Measurements from ENCODE around the gene MYL5. TPM values are rescaled to one million over a fixed set of nuclear protein-coding genes. Genes with fewer than 3 reads are reported as not detected.
"Not testable (repeated sequence)": the region's sequence is repeated elsewhere in the genome, so short reads cannot be mapped to it uniquely, and the experiment has no call there.

MYL5 gene
- total RNA-seq, 3 donors from 2014 or later, result 13.7 to 16.0 (median 15.1) TPM

- DNase-seq (no peak), ATAC-seq (peak; percentile 27 to 44)
- Mint-ChIP-seq H3K9me3 (no peaks in the 10 kb centered on the region), H3K4me3 (no peak within 1 kb of the TSS), H3K4me1 (ENCODE audit: low read depth) (peaks cover 3% of the 10 kb centered on the region), H3K27me3 (ENCODE audit: low read depth) (peaks cover 16% of the 10 kb centered on the region), H3K36me3 (ENCODE audit: insufficient read depth) (no peaks in the 10 kb centered on the region)
These were observed 14.7 kb downstream of the MYL5 start, which contains the start of gene SLC49A3 for GRCh38 chr4:688854-689681. SLC49A3 (minus strand) TSS chr4:689151; CDS start chr4:689127, 24 bp downstream.

- Mint-ChIP-seq H3K36me3 (ENCODE audit: insufficient read depth) (no peaks in the 10 kb centered on the region), H3K4me1 (ENCODE audit: low read depth) (peaks cover 3% of the 10 kb centered on the region), H3K4me3 (no peak overlapping the region), H3K9me3 (no peaks in the 10 kb centered on the region), H3K27me3 (ENCODE audit: low read depth) (peaks cover 19% of the 10 kb centered on the region)
- DNase-seq, result no peak
- no peak for ATAC-seq
These were observed 15.4 kb downstream of the MYL5 start for GRCh38 chr4:689723-690122.

- ATAC-seq, result no peak
- no peak for DNase-seq
- no peaks in the 10 kb centered on the region for H3K36me3 Mint-ChIP-seq (ENCODE audit: insufficient read depth)
- no peak overlapping the region for H3K4me3 Mint-ChIP-seq
- no peaks in the 10 kb centered on the region for H3K9me3 Mint-ChIP-seq
- no peaks in the 10 kb centered on the region for H3K4me1 Mint-ChIP-seq (ENCODE audit: low read depth)
- H3K27me3 Mint-ChIP-seq (ENCODE audit: low read depth), result peaks cover 15% of the 10 kb centered on the region
These were observed 18.6 kb downstream of the MYL5 start for GRCh38 chr4:692771-693554.

GRCh38 chr4:694341-694940, 20.1 kb downstream of the MYL5 start:
- H3K27me3 Mint-ChIP-seq (ENCODE audit: low read depth), result peaks cover 13% of the 10 kb centered on the region
- not testable (repeated sequence) for DNase-seq; H3K9me3 Mint-ChIP-seq; H3K4me1 Mint-ChIP-seq (ENCODE audit: low read depth); ATAC-seq; H3K4me3 Mint-ChIP-seq; H3K36me3 Mint-ChIP-seq (ENCODE audit: insufficient read depth)

- Mint-ChIP-seq H3K36me3 (ENCODE audit: insufficient read depth) (no peaks in the 10 kb centered on the region), H3K4me3 (no peak overlapping the region), H3K27me3 (ENCODE audit: low read depth) (no peaks in the 10 kb centered on the region), H3K9me3 (no peaks in the 10 kb centered on the region), H3K4me1 (ENCODE audit: low read depth) (peaks cover 7% of the 10 kb centered on the region)
- no peak for ATAC-seq
- no peak for DNase-seq
These were observed 25.7 kb downstream of the MYL5 start for GRCh38 chr4:699816-700580.

GRCh38 chr4:700587-701264, 26.4 kb downstream of the MYL5 start:
- ATAC-seq (no peak), DNase-seq (no peak)
- Mint-ChIP-seq H3K36me3 (ENCODE audit: insufficient read depth) (no peaks in the 10 kb centered on the region), H3K4me1 (ENCODE audit: low read depth) (peaks cover 7% of the 10 kb centered on the region), H3K27me3 (ENCODE audit: low read depth) (no peaks in the 10 kb centered on the region), H3K9me3 (no peaks in the 10 kb centered on the region), H3K4me3 (no peak overlapping the region)

GRCh38 chr4:702618-703048, 28.3 kb downstream of the MYL5 start:
- Mint-ChIP-seq H3K27me3 (ENCODE audit: low read depth) (no peaks in the 10 kb centered on the region), H3K9me3 (no peaks in the 10 kb centered on the region), H3K4me3 (no peak overlapping the region), H3K4me1 (ENCODE audit: low read depth) (peaks cover 7% of the 10 kb centered on the region), H3K36me3 (ENCODE audit: insufficient read depth) (no peaks in the 10 kb centered on the region)
- no peak for DNase-seq
- no peak for ATAC-seq

GRCh38 chr4:703336-704197, 29.2 kb downstream of the MYL5 start:
- DNase-seq, result no peak
- no peak for ATAC-seq
- no peaks in the 10 kb centered on the region for H3K36me3 Mint-ChIP-seq (ENCODE audit: insufficient read depth)
- H3K27me3 Mint-ChIP-seq (ENCODE audit: low read depth), result no peaks in the 10 kb centered on the region
- H3K4me3 Mint-ChIP-seq, result no peak overlapping the region
- peaks cover 11% of the 10 kb centered on the region for H3K4me1 Mint-ChIP-seq (ENCODE audit: low read depth)
- no peaks in the 10 kb centered on the region for H3K9me3 Mint-ChIP-seq

- no peak for DNase-seq
- Mint-ChIP-seq H3K4me1 (ENCODE audit: low read depth) (peaks cover 13% of the 10 kb centered on the region), H3K36me3 (ENCODE audit: insufficient read depth) (no peaks in the 10 kb centered on the region), H3K27me3 (ENCODE audit: low read depth) (no peaks in the 10 kb centered on the region), H3K4me3 (peak overlapping the region; percentile 35), H3K9me3 (no peaks in the 10 kb centered on the region)
- no peak for ATAC-seq
These were observed 30.0 kb downstream of the MYL5 start for GRCh38 chr4:704198-704891.

GRCh38 chr4:704971-705277, 30.6 kb downstream of the MYL5 start:
- no peak for DNase-seq
- no peak for ATAC-seq
- H3K4me3 Mint-ChIP-seq, result peak overlapping the region; percentile 74
- no peaks in the 10 kb centered on the region for H3K9me3 Mint-ChIP-seq
- H3K27me3 Mint-ChIP-seq (ENCODE audit: low read depth), result no peaks in the 10 kb centered on the region
- no peaks in the 10 kb centered on the region for H3K36me3 Mint-ChIP-seq (ENCODE audit: insufficient read depth)
- peaks cover 16% of the 10 kb centered on the region for H3K4me1 Mint-ChIP-seq (ENCODE audit: low read depth)

GRCh38 chr4:705278-706082, 31.1 kb downstream of the MYL5 start, which contains the start of gene PCGF3:
PCGF3 (plus strand) TSS chr4:705832; CDS start chr4:733681, 27,849 bp downstream.
- peak; percentile 98 for ATAC-seq
- H3K27me3 Mint-ChIP-seq (ENCODE audit: low read depth), result no peaks in the 10 kb centered on the region

More at GRCh38 chr4:705278-706082, 31.1 kb downstream of the MYL5 start, which contains the start of gene PCGF3:
- Mint-ChIP-seq H3K36me3 (ENCODE audit: insufficient read depth) (no peaks in the 10 kb centered on the region), H3K4me1 (ENCODE audit: low read depth) (peaks cover 22% of the 10 kb centered on the region), H3K4me3 (peak within 1 kb of the TSS; percentile 74), H3K9me3 (no peaks in the 10 kb centered on the region)
- DNase-seq, result peak; percentile 97
